Endothelial cell (in vitro differentiated cells): Measurements from ENCODE around the gene XXYLT1. TPM values are rescaled to one million over a fixed set of nuclear protein-coding genes. Genes with fewer than 3 reads are reported as not detected.

Experiments
- DNase-seq: peaks from one replicate; pipeline ENCODE4 v3.0.0; 2021; ENCODE audit warnings: low spot score
- H3K27ac Mint-ChIP-seq: one replicate; pipeline ENCODE4 v1.8.0; 2021; ENCODE audit warnings: mixed read lengths, inconsistent platforms; ENCODE audit not compliant: unreplicated experiment
- H3K27me3 Mint-ChIP-seq: one replicate; pipeline ENCODE4 v1.8.0; 2021; ENCODE audit warnings: mild to moderate bottlenecking, moderate library complexity, mixed read lengths, inconsistent platforms; ENCODE audit not compliant: unreplicated experiment
- H3K36me3 Mint-ChIP-seq: one replicate; pipeline ENCODE4 v1.8.0; 2021; ENCODE audit warnings: mild to moderate bottlenecking, low read depth, mixed read lengths, inconsistent platforms; ENCODE audit not compliant: unreplicated experiment
- H3K4me1 Mint-ChIP-seq: one replicate; pipeline ENCODE4 v1.8.0; 2021; ENCODE audit warnings: mild to moderate bottlenecking, mixed read lengths, inconsistent platforms; ENCODE audit not compliant: unreplicated experiment
- H3K4me3 Mint-ChIP-seq: one replicate; pipeline ENCODE4 v1.8.0; 2021; ENCODE audit warnings: mild to moderate bottlenecking, mixed read lengths, inconsistent platforms; ENCODE audit not compliant: unreplicated experiment
- H3K9me3 Mint-ChIP-seq: one replicate; pipeline ENCODE4 v1.8.0; 2021; ENCODE audit warnings: mixed read lengths, inconsistent platforms; ENCODE audit not compliant: unreplicated experiment
- total RNA-seq: library from RNA; stranded (reverse); fragmentation: NEBNext Ultra II Directional; extraction: Animal tissue kit (Norgen Biotek cat#: 25700); gene quantifications from one replicate; pipeline ENCODE4 v1.2.1, GENCODE V29; 2021; ENCODE audit not compliant: unreplicated experiment
- TF ChIP-seq, protein P1 (sequence below): fragments of 200-600 bp; sonication (generic); IDR thresholded peaks from one replicate; pipeline ENCODE4 v1.5.0; 2021; ENCODE audit warnings: antibody characterized with exemption; ENCODE audit not compliant: unreplicated experiment

XXYLT1 gene
- total RNA-seq, 1 donor from 2014 or later, result 25.0 TPM

DNA sequence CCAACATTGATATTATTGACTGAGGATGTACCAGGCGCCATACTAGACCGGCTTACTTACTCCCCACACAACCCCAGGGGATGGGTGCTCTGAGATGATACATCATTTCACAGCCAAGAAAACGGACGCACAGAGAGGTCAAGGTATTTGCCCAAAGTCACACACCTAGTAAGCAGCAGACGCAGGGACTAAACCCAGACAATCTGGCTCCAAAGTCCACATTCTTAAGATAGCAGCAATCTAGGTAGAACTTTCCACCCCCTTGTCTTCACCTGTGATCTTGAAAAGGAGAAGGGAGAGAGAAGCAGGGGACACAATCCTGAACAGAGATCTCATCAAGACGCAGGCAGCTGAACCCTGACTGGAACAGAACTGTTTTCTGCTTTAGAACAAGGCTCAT, 200.6 kb downstream of the XXYLT1 start:
- Mint-ChIP-seq H3K36me3 (peaks cover 19% of the 10 kb centered on the region), H3K9me3 (no peaks in the 10 kb centered on the region), H3K27me3 (peaks cover 4% of the 10 kb centered on the region), H3K4me3 (no peak overlapping the region), H3K4me1 (peaks cover 2% of the 10 kb centered on the region), H3K27ac (no peak overlapping the region)
- TF ChIP-seq, protein P1, sequence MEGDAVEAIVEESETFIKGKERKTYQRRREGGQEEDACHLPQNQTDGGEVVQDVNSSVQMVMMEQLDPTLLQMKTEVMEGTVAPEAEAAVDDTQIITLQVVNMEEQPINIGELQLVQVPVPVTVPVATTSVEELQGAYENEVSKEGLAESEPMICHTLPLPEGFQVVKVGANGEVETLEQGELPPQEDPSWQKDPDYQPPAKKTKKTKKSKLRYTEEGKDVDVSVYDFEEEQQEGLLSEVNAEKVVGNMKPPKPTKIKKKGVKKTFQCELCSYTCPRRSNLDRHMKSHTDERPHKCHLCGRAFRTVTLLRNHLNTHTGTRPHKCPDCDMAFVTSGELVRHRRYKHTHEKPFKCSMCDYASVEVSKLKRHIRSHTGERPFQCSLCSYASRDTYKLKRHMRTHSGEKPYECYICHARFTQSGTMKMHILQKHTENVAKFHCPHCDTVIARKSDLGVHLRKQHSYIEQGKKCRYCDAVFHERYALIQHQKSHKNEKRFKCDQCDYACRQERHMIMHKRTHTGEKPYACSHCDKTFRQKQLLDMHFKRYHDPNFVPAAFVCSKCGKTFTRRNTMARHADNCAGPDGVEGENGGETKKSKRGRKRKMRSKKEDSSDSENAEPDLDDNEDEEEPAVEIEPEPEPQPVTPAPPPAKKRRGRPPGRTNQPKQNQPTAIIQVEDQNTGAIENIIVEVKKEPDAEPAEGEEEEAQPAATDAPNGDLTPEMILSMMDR, result no peak
- no peak for DNase-seq

DNA sequence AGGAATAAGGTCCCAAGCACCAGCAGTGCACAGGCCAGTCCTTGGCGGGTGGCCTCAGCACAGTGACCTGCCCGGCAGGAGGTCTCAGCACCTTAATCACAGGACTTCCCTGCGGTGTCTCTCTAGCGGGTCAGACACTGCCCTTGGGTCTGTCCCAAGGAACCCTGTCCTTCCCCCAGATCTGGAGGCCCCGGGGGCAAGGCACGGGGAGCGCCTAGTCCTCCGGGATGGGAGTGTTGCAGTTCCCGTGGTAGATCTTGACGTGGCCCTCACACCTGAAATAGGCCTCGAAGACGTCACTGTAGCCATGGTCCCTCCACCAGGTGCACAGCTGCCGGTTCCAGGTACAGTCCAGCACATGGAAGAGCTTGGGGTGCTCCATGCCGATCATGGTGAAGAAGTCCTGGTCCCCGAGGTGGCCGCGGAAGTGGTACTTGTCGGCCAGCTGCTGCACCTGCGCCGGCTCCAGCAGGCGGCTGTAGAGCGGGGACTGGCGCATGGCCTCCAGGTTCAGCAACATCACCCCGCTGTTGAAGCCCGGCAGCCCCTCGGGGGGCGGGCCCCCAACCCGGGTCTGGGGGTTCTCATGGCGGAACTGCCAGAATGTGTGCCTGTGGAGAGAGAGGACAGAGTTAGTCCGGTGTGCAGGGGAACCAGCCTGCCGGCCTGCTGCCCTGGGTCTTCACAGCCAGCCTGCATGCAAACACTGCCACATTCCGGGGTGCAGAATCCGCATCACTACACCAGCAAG, 201.3 kb downstream of the XXYLT1 start:
- Mint-ChIP-seq H3K27me3 (peaks cover 9% of the 10 kb centered on the region), H3K4me3 (no peak overlapping the region), H3K27ac (no peak overlapping the region), H3K36me3 (peaks cover 23% of the 10 kb centered on the region), H3K4me1 (peaks cover 2% of the 10 kb centered on the region), H3K9me3 (no peaks in the 10 kb centered on the region)
- no peak for DNase-seq
- TF ChIP-seq, protein P1, result no peak

DNA sequence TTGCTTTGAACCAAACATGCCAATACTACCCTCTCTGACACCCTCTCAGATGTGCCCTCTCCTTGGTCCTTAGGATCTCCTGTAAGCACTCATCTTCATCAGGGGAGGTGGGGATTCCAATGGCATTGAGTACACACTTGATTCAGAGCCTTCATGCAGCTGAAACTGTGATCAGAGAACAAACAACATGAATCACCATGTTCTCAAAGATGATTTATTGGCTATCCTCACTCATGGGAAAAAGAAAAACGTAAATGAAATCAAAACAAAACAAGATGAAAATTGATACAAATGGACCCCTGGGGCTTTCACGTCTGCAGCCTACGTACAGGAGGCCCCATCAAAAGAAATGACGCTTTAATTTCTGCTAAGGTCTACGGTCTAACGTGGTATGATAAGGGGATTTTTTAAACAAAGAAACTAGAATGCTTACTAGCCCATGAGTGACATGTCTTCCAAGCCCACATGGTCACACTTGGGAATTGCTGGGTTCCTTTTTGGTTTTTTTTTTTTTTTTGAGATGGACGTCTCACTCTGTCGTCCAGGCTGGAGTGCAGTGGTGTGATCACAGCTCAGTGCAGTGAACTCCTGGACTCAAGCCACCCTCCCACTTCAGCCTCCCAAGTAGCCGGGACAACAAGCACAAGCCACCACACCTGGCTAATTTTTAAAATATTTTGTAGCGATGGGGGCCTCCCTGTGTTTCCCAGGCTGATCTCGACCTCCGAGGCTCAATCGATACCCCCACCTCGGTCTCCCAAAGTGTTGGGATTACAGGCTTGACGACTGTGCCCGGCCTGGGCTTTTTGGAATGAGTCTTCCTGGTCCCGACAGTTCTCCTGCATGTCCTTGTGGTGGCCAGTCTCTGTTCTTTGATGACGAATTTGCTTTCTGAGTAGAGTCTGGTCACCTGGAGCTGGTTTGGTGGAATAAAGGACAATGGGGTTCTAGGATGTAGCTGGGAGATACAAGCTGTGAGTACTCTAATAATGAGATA, 202.6 kb downstream of the XXYLT1 start:
- Mint-ChIP-seq H3K27me3 (peaks cover 10% of the 10 kb centered on the region), H3K4me1 (peaks cover 2% of the 10 kb centered on the region), H3K4me3 (no peak overlapping the region), H3K9me3 (no peaks in the 10 kb centered on the region), H3K27ac (no peak overlapping the region), H3K36me3 (peaks cover 25% of the 10 kb centered on the region)
- no peak for DNase-seq
- TF ChIP-seq, protein P1, result no peak

DNA sequence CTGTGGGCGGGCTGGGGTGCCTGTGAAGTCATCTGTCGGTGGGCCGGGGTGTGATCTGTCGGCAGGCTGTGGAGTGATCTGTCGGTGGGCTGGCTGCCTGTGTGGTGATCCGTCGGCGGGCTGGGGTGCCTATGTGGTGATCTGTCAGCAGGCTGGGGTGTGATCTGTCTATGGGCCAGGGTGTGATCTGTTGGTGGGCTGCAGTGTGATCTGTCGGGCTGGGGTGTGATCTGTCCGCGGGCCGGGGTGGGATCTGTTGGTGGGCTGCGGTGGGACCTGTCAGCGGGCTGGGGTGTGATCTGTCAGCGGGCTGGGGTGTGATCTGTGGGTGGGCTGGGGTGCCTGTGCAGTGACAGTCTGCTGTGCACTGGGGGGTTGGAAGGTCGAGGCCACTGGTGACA, 204.5 kb downstream of the XXYLT1 start:
- DNase-seq, result no peak
- peaks cover 25% of the 10 kb centered on the region for H3K36me3 Mint-ChIP-seq
- H3K9me3 Mint-ChIP-seq, result no peaks in the 10 kb centered on the region
- H3K27me3 Mint-ChIP-seq, result peaks cover 11% of the 10 kb centered on the region
- peak overlapping the region; percentile 62 for H3K4me3 Mint-ChIP-seq
- peaks cover 4% of the 10 kb centered on the region for H3K4me1 Mint-ChIP-seq
- H3K27ac Mint-ChIP-seq, result no peak overlapping the region
- TF ChIP-seq, protein P1, result no peak
